Smooth muscle cell (in vitro differentiated cells): ENCODE data around the gene IMP3. TPM values are rescaled to one million over a fixed set of nuclear protein-coding genes. Genes with fewer than 3 reads are reported as not detected.

Experiments
- DNase-seq: peaks from one replicate; lab custom pipeline; 2025; ENCODE audit not compliant: unreplicated experiment; lab: John Stamatoyannopoulos, UW
- H2AFZ ChIP-seq: fragments of 200-600 bp; sonication (generic); 2 replicates; pipeline ENCODE4 v1.6.0; 2016; ENCODE audit warnings: antibody characterized with exemption, low read depth, mild to moderate bottlenecking
- H3F3A ChIP-seq: fragments of 200-600 bp; sonication (generic); 2 replicates; pipeline ENCODE4 v1.6.0; 2017; ENCODE audit warnings: antibody characterized with exemption, low read depth
- H3K27ac ChIP-seq: fragments of 200-600 bp; sonication (generic); 2 replicates; pipeline ENCODE4 v1.5.1; 2016; ENCODE audit warnings: low read depth, mild to moderate bottlenecking
- H3K27me3 ChIP-seq: fragments of 200-600 bp; sonication (generic); 2 replicates; pipeline ENCODE4 v1.6.1; 2016; ENCODE audit warnings: low read depth, mild to moderate bottlenecking
- H3K36me3 ChIP-seq: fragments of 200-600 bp; sonication (generic); 2 replicates; pipeline ENCODE4 v1.5.1; 2016; ENCODE audit warnings: low read depth
- H3K4me1 ChIP-seq: fragments of 200-600 bp; sonication (generic); 2 replicates; pipeline ENCODE4 v1.5.1; 2016; ENCODE audit warnings: low read depth
- H3K4me2 ChIP-seq: fragments of 200-600 bp; sonication (generic); 2 replicates; pipeline ENCODE4 v1.6.0; 2016; ENCODE audit warnings: mild to moderate bottlenecking
- H3K4me3 ChIP-seq: fragments of 200-600 bp; sonication (generic); 2 replicates; pipeline ENCODE4 v1.5.1; 2016; ENCODE audit warnings: mild to moderate bottlenecking
- H3K79me2 ChIP-seq: fragments of 200-600 bp; sonication (generic); 2 replicates; pipeline ENCODE4 v1.6.0; 2016; ENCODE audit warnings: low read depth, mild to moderate bottlenecking
- H3K9ac ChIP-seq: fragments of 200-600 bp; sonication (generic); 2 replicates; pipeline ENCODE4 v1.6.0; 2016; ENCODE audit warnings: low read depth
- H3K9me3 ChIP-seq: fragments of 200-600 bp; sonication (generic); replicated peaks from 2 replicates; pipeline ENCODE4 v1.5.1; 2016; ENCODE audit warnings: low read depth
- H4K20me1 ChIP-seq: fragments of 200-600 bp; sonication (generic); 2 replicates; pipeline ENCODE4 v1.6.0; 2016; ENCODE audit warnings: low read depth
- CTCF ChIP-seq: fragments of 200-600 bp; sonication (generic); IDR thresholded peaks from 2 replicates; pipeline ENCODE4 v1.5.1; 2017; ENCODE audit warnings: borderline replicate concordance, mild to moderate bottlenecking, antibody characterized with exemption; ENCODE audit not compliant: insufficient read depth, poor library complexity, severe bottlenecking
- WGBS: methylation state at CpG from one replicate; pipeline ENCODE4 v1.1.7; 2016; ENCODE audit warnings: low lambda C conversion rate; 5-methylcytosine and 5-hydroxymethylcytosine counted together
- polyA plus RNA-seq: library from polyadenylated mRNA; unstranded; fragments of >200 nt; fragmentation: Nextera tagmentation; extraction: Ambion mirVana; gene quantifications from 2 replicates; pipeline ENCODE4 v1.2.1, GENCODE V29; 2016
- total RNA-seq: library from RNA; depleted of rRNA; stranded (reverse); fragments of >200 nt; gene quantifications from 2 replicates; pipeline ENCODE4 v1.2.3, GENCODE V29; 2014

Gene IMP3
- total and polyA plus RNA-seq, 2 experiments from 2014 or later, result 54.1 to 56.7 TPM

GRCh38 chr15:75656813-75657212 is 16.8 kb upstream of the IMP3 start:
- Histone ChIP-seq H3K27ac (no peak overlapping the region), H3K27me3 (no peaks in the 10 kb centered on the region), H3K79me2 (peaks cover 45% of the 10 kb centered on the region), H3K4me1 (peaks cover 17% of the 10 kb centered on the region), H3K4me2 (no peak overlapping the region), H3K4me3 (no peak overlapping the region), H3F3A (peaks cover 8% of the 10 kb centered on the region), H3K9ac (no peak overlapping the region), H3K9me3 (no peaks in the 10 kb centered on the region), H2AFZ (no peak overlapping the region), H3K36me3 (no peaks in the 10 kb centered on the region), H4K20me1 (peaks cover 67% of the 10 kb centered on the region)
- no peak for TF ChIP-seq CTCF
- no peak for DNase-seq
- 99% methylated on average over 22 of the region's 22 CpGs for WGBS

DNA sequence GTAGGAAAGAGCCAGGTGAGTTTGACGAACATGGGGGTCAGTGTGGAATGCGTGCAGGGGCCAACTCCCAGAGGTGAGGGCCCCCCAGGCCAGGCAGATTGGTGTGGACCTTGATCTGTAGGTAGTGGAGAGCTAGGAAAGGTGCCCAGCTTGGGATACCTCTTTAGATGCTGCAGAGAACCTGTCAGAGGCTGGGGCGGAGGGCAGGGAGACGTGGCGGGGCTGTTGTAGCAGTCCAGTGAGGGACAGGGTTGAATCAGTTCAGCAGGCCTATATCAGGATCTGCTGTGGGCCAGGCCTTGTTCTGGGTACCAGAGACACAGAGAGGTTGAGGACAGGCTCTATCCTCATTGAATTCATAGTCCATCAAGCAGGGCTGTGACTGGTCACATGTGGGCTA is 16.3 kb upstream of the IMP3 start:
- Histone ChIP-seq H2AFZ (no peak overlapping the region), H3K27me3 (no peaks in the 10 kb centered on the region), H3K9me3 (no peaks in the 10 kb centered on the region), H3F3A (peaks cover 8% of the 10 kb centered on the region), H3K79me2 (peaks cover 49% of the 10 kb centered on the region), H3K4me2 (no peak overlapping the region), H3K36me3 (no peaks in the 10 kb centered on the region), H3K27ac (no peak overlapping the region), H4K20me1 (peaks cover 72% of the 10 kb centered on the region), H3K4me1 (peaks cover 22% of the 10 kb centered on the region), H3K4me3 (no peak overlapping the region), H3K9ac (no peak overlapping the region)
- TF ChIP-seq CTCF, result no peak
- DNase-seq, result no peak
- 99% methylated on average over 5 of the region's 5 CpGs for WGBS

DNA sequence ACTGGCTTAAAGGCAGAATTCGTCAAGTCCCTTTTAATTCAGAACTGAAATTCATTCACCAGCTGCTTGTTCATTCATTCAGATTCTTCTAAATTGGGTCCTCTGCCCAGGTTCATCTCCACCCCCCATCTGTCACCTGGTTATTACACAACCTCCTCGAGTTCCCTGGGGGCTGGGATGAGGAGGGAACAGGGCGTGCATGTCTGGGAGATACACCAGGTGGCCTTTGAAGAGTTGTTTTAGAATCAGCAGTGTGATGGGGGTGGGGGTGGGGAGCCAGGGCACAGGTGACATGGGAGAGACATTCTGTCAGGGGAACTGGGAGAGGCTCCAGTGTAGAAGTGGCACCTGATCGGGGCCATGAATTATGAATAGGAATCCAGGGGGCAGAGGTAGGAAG is 15.9 kb upstream of the IMP3 start:
- DNase-seq, result no peak
- H3K36me3 ChIP-seq, result no peaks in the 10 kb centered on the region
- no peak overlapping the region for H3K27ac ChIP-seq
- no peak overlapping the region for H3K9ac ChIP-seq
- H3F3A ChIP-seq, result peaks cover 8% of the 10 kb centered on the region
- H2AFZ ChIP-seq, result no peak overlapping the region
- H4K20me1 ChIP-seq, result peaks cover 76% of the 10 kb centered on the region
- no peak overlapping the region for H3K4me3 ChIP-seq
- H3K4me1 ChIP-seq, result peaks cover 26% of the 10 kb centered on the region
- TF ChIP-seq CTCF, result no peak
- no peaks in the 10 kb centered on the region for H3K27me3 ChIP-seq
- 90% methylated on average over 4 of the region's 4 CpGs for WGBS
- H3K9me3 ChIP-seq, result no peaks in the 10 kb centered on the region
- peaks cover 53% of the 10 kb centered on the region for H3K79me2 ChIP-seq
- H3K4me2 ChIP-seq, result no peak overlapping the region

DNA sequence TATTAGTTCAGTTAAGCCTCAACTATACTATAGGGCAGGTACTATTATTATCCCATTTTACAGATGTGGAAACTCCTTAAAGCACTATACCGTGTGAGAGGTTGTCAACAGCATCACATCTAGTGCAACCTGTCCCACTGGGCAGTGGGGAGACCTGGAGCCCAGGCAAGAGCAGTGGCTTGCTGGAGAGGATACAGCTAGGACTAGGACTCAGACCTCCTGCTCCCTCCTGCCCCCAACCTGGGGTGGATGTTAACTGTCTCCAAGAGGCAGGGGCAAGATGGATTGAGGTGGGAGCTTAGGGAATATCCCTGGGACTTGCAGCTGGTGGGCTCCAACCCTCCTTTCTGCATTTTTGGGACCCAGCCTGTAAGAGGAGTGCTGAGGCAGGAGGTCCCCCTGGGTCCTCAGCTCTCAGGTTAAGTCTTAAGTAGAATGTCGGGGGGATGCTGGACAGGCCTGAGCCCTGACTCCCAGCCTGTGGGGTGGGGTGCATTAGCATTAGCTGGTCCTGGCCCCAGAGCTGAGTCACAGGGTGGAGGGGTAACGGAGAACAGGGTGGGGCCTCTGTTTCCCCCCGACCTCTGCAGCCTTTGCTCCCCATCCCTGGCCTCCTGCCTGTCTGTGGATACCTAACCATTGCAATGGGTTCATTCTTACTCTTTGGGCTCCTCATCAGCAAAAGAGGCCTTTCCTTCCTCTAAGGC is 14.3 kb upstream of the IMP3 start:
- no peak for TF ChIP-seq CTCF
- DNase-seq, result no peak
- Histone ChIP-seq H3K9me3 (no peaks in the 10 kb centered on the region), H3K4me1 (peaks cover 33% of the 10 kb centered on the region), H3F3A (no peaks in the 10 kb centered on the region), H3K36me3 (no peaks in the 10 kb centered on the region), H3K79me2 (peaks cover 69% of the 10 kb centered on the region), H3K9ac (no peak overlapping the region), H3K4me3 (no peak overlapping the region), H3K4me2 (no peak overlapping the region), H4K20me1 (peaks cover 92% of the 10 kb centered on the region), H2AFZ (no peak overlapping the region), H3K27ac (no peak overlapping the region), H3K27me3 (no peaks in the 10 kb centered on the region)
- WGBS, result 96% methylated on average over 4 of the region's 4 CpGs
